Tibial nerve (tissue), 3 donors: ENCODE data around the gene SYNGR3.

ENCODE experiments used
- CTCF ChIP-seq, 5 experiments: fragments of 200-600 bp in 3 of 5; fragments of 450-650 bp in 2 of 5; sonication (generic) in 3 of 5; IDR thresholded peaks; one replicate each; pipeline ENCODE4 v1.5.1; 2016 to 2019; ENCODE audit warnings: antibody characterized with exemption in 5 of 5, mild to moderate bottlenecking in 3 of 5, moderate library complexity in 2 of 5
- POLR2A ChIP-seq, 2 donors: fragments of 450-650 bp; IDR thresholded peaks; one replicate each; pipeline ENCODE4 v1.6.1; 2017; ENCODE audit warnings: antibody characterized with exemption in 2 of 2, mild to moderate bottlenecking in 2 of 2, moderate library complexity in 2 of 2

DNA sequence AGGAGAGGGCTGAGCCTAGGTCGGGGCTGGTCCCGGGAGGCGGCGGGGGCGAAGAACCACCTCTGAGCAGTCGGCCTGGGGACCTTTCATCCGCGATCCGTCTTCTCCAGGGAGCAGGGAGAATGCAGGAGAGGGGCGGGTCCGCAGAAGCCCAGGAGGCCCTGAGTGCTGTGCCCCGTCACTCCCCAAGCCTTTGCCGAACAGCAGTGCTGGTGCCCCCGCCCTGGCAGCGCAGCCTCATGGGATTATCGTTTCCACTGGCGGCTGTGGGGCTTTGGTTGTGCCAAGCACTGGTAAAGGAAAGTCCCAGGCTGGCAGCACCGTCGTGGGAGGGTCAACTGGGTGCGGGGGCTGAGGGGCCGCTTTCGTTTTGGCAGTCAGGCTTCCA, 17.3 kb upstream of the SYNGR3 start:
- no peak for TF ChIP-seq CTCF (IDR thresholded peaks at IDR 0.05)
- TF ChIP-seq POLR2A (IDR thresholded peaks at IDR 0.05), result no peak
